NCI-H1048 (cell line): Measurements from ENCODE around the gene SNAP47.

ENCODE experiments used
- DNase-seq: peaks from one replicate; lab custom pipeline; 2025; lab: John Stamatoyannopoulos, UW

The SNAP47 gene

GRCh38 chr1:227798078-227798802 lies 63.0 kb downstream of the SNAP47 start:
- DNase-seq, result no peak

GRCh38 chr1:227799756-227800155 lies 64.5 kb downstream of the SNAP47 start:
- DNase-seq, result no peak

- no peak for DNase-seq
Measured at GRCh38 chr1:227803933-227804332, 68.7 kb downstream of the SNAP47 start.

- DNase-seq, result no peak
Measured at GRCh38 chr1:227805606-227806197, 70.5 kb downstream of the SNAP47 start.

- DNase-seq, result no peak
Measured at GRCh38 chr1:227808566-227808965, 73.3 kb downstream of the SNAP47 start.

- no peak for DNase-seq
Measured at GRCh38 chr1:227809026-227809425, 73.8 kb downstream of the SNAP47 start.

GRCh38 chr1:227813962-227814361 lies 78.7 kb downstream of the SNAP47 start:
- no peak for DNase-seq

- DNase-seq, result no peak
Measured at GRCh38 chr1:227815468-227816409, 80.5 kb downstream of the SNAP47 start, which contains the start of gene PRSS38. TSS of gene PRSS38 (plus strand) at chr1:227815675. CDS start at chr1:227815717, 42 bp downstream.

- DNase-seq, result no peak
Measured at GRCh38 chr1:227816750-227817446, 81.7 kb downstream of the SNAP47 start.

- DNase-seq, result no peak
Measured at GRCh38 chr1:227823537-227823936, 88.3 kb downstream of the SNAP47 start.

- no peak for DNase-seq
Measured at GRCh38 chr1:227824204-227824603, 89.0 kb downstream of the SNAP47 start.

GRCh38 chr1:227828786-227829185 lies 93.6 kb downstream of the SNAP47 start:
- DNase-seq, result no peak
